Fibroblast of lung (primary cell): ENCODE measurements around the gene CEP43. TPM values are rescaled to one million over a fixed set of nuclear protein-coding genes. Genes with fewer than 3 reads are reported as not detected.

Source experiments
- DNase-seq, 2 donors: peaks; one replicate each; pipeline versions ENCODE4 v3.0.0 to v3.0.0-alpha.2; 2010; ENCODE audit warnings: low read depth in 2 of 2
- H2AFZ ChIP-seq: 2 replicates; pipeline ENCODE4 v1.5.1; 2012; ENCODE audit warnings: low read length, control low read depth, inconsistent platforms
- H3K27ac ChIP-seq: 2 replicates; pipeline ENCODE4 v1.5.1; 2011; ENCODE audit warnings: low read length, control low read depth; ENCODE audit not compliant: insufficient read depth
- H3K27me3 ChIP-seq: 2 replicates; pipeline ENCODE4 v1.5.1; 2011; ENCODE audit warnings: mild to moderate bottlenecking, low read length; ENCODE audit not compliant: control insufficient read depth, insufficient read depth
- H3K36me3 ChIP-seq: 2 replicates; pipeline ENCODE4 v1.5.1; 2011; ENCODE audit warnings: low read length; ENCODE audit not compliant: control insufficient read depth, insufficient read depth
- H3K4me1 ChIP-seq: 2 replicates; pipeline ENCODE4 v1.5.1; 2011; ENCODE audit warnings: low read length; ENCODE audit not compliant: control insufficient read depth, insufficient read depth; ENCODE audit errors: extremely low read depth
- H3K4me2 ChIP-seq: 2 replicates; pipeline ENCODE4 v1.5.1; 2011; ENCODE audit warnings: low read length, control low read depth; ENCODE audit not compliant: insufficient read depth; ENCODE audit errors: extremely low read depth
- H3K4me3 ChIP-seq, 4 experiments: fragments of 200-600 bp in 1 of 4; sonication (generic) in 1 of 4; replicated peaks in 1 of 4; 2 replicates each; pipeline ENCODE4 v1.5.1; 2011 to 2016; ENCODE audit warnings: low read length in 4 of 4, low read depth in 3 of 4, mild to moderate bottlenecking in 3 of 4, control low read depth in 2 of 4, inconsistent platforms in 1 of 4, mixed read lengths in 1 of 4; ENCODE audit not compliant: insufficient read depth in 1 of 4; ENCODE audit errors: control extremely low read depth in 1 of 4
- H3K79me2 ChIP-seq: 2 replicates; pipeline ENCODE4 v1.5.1; 2012; ENCODE audit warnings: mild to moderate bottlenecking, low read length, inconsistent platforms; ENCODE audit not compliant: control insufficient read depth, insufficient read depth
- H3K9ac ChIP-seq: 2 replicates; pipeline ENCODE4 v1.5.1; 2011; ENCODE audit warnings: mild to moderate bottlenecking, low read length, control low read depth; ENCODE audit not compliant: insufficient read depth
- H3K9me3 ChIP-seq: 2 replicates; pipeline ENCODE4 v1.5.1; 2012; ENCODE audit warnings: low read depth, low read length; ENCODE audit not compliant: control insufficient read depth, insufficient read depth
- H4K20me1 ChIP-seq: 2 replicates; pipeline ENCODE4 v1.5.1; 2011; ENCODE audit warnings: low read length; ENCODE audit not compliant: control insufficient read depth, insufficient read depth; ENCODE audit errors: extremely low read depth
- CTCF ChIP-seq, 2 donors: IDR thresholded peaks in 1 of 2; conservative IDR thresholded peaks in 1 of 2; 1 replicate in 1 of 2; 2 replicates in 1 of 2; pipeline ENCODE4 v1.5.1; 2011 to 2012; ENCODE audit warnings: low read length in 2 of 2, control low read depth in 1 of 2, inconsistent platforms in 1 of 2, low read depth in 1 of 2, mild to moderate bottlenecking in 1 of 2
- EZH2 ChIP-seq: IDR thresholded peaks from 2 replicates; pipeline ENCODE4 v1.5.1; 2012; ENCODE audit warnings: low read length, control low read depth, mild to moderate bottlenecking; ENCODE audit errors: missing control alignments
- polyA plus RNA-seq, 2 donors: library from polyadenylated mRNA; depleted of rRNA in 1 of 2; stranded (reverse) in 1 of 2; unstranded in 1 of 2; fragments of >200 nt; gene quantifications; 2 replicates each; pipeline ENCODE4 v1.2.1, GENCODE V29; 2011 to 2012; ENCODE audit warnings: missing spikeins in 1 of 2
- total RNA-seq: library from RNA; depleted of rRNA; stranded (reverse); fragments of >200 nt; gene quantifications from 2 replicates; pipeline ENCODE4 v1.2.1, GENCODE V29; 2014

CEP43 gene
- total and polyA plus RNA-seq, 2 donors (not counting 1 experiment from before 2014, with no cell fraction given) = 11.2 to 18.0 TPM

- H3K4me2 ChIP-seq = no peak overlapping the region
- H3K27ac ChIP-seq = no peak overlapping the region
- no peak overlapping the region for H2AFZ ChIP-seq
- H3K4me1 ChIP-seq = no peaks in the 10 kb centered on the region
- no peak for TF ChIP-seq EZH2
- TF ChIP-seq CTCF (conservative IDR thresholded peaks at IDR 0.05 in 1 of 2, IDR thresholded peaks at IDR 0.05 in 1 of 2; ENCODE audit: low read depth in 1 of 2, low read length in 2 of 2) = no peak
- H3K36me3 ChIP-seq = peaks cover 4% of the 10 kb centered on the region
- no peak overlapping the region for H3K9ac ChIP-seq
- H3K9me3 ChIP-seq = no peaks in the 10 kb centered on the region
- no peaks in the 10 kb centered on the region for H4K20me1 ChIP-seq
- DNase-seq = no peak
- no peak overlapping the region for H3K4me3 ChIP-seq
- H3K79me2 ChIP-seq = no peaks in the 10 kb centered on the region
- H3K27me3 ChIP-seq = no peaks in the 10 kb centered on the region
Observed at GRCh38 chr6:167013946-167014345, 14.7 kb downstream of the CEP43 start.

GRCh38 chr6:167015302-167015701 is 16.1 kb downstream of the CEP43 start:
- no peaks in the 10 kb centered on the region for H3K27me3 ChIP-seq
- no peaks in the 10 kb centered on the region for H3K9me3 ChIP-seq
- no peak overlapping the region for H2AFZ ChIP-seq
- no peak for DNase-seq
- no peaks in the 10 kb centered on the region for H3K4me1 ChIP-seq
- H3K4me2 ChIP-seq = no peak overlapping the region
- H3K4me3 ChIP-seq = no peak overlapping the region
- H4K20me1 ChIP-seq = no peaks in the 10 kb centered on the region
- no peak overlapping the region for H3K27ac ChIP-seq
- H3K9ac ChIP-seq = no peak overlapping the region
- TF ChIP-seq EZH2 (no peak), CTCF (conservative IDR thresholded peaks at IDR 0.05 in 1 of 2, IDR thresholded peaks at IDR 0.05 in 1 of 2; ENCODE audit: low read depth in 1 of 2, low read length in 2 of 2) (no peak)
- no peaks in the 10 kb centered on the region for H3K79me2 ChIP-seq
- peaks cover 4% of the 10 kb centered on the region for H3K36me3 ChIP-seq

GRCh38 chr6:167020206-167020605 is 21.0 kb downstream of the CEP43 start:
- Histone ChIP-seq H3K36me3 (peaks cover 2% of the 10 kb centered on the region), H3K4me1 (no peaks in the 10 kb centered on the region), H3K9ac (no peak overlapping the region), H3K9me3 (no peaks in the 10 kb centered on the region), H3K4me3 (no peak overlapping the region), H4K20me1 (no peaks in the 10 kb centered on the region), H3K27me3 (no peaks in the 10 kb centered on the region), H3K79me2 (no peaks in the 10 kb centered on the region), H3K27ac (no peak overlapping the region), H2AFZ (no peak overlapping the region), H3K4me2 (no peak overlapping the region)
- TF ChIP-seq CTCF (conservative IDR thresholded peaks at IDR 0.05 in 1 of 2, IDR thresholded peaks at IDR 0.05 in 1 of 2; ENCODE audit: low read depth in 1 of 2, low read length in 2 of 2) (no peak), EZH2 (no peak)
- no peak for DNase-seq
